IMR-90 (cell line): ENCODE measurements around the gene PLD5. TPM values are rescaled to one million over a fixed set of nuclear protein-coding genes. Genes with fewer than 3 reads are reported as not detected.

ENCODE experiments used
- ATAC-seq: fragments of 200-7000 bp; cut with Tn5 transposase; 2 replicates; pipeline ENCODE4 v1.9.1; 2020; ENCODE audit warnings: low read depth, mild to moderate bottlenecking, moderate library complexity
- BruUV-seq: library from RNA; stranded (reverse); fragments of 400-500 nt; replicated peaks from 2 replicates; lab custom pipeline; 2021; lab: Mats Ljungman, UMichigan
- CTCF ChIA-PET: fragments of 300-600 bp; formaldehyde crosslinking; extraction: SDS; loops from one replicate; lab custom pipeline; 2021; ENCODE audit warnings: antibody characterized with exemption; lab: Yijun Ruan, JAX
- POLR2A ChIA-PET: fragments of 300-600 bp; sonication (Branson Sonifier 250); formaldehyde crosslinking; loops from one replicate; lab custom pipeline; 2022; ENCODE audit warnings: antibody characterized with exemption; ENCODE audit not compliant: unreplicated experiment; lab: Charles Lee
- DNase-seq: peaks from one replicate; pipeline ENCODE4 v3.0.0; 2013
- H2AFZ ChIP-seq: replicated peaks from 2 replicates; pipeline ENCODE3; 2013; ENCODE audit warnings: low read length, mild to moderate bottlenecking; ENCODE audit not compliant: poor library complexity
- H2AK5ac ChIP-seq: 2 replicates; pipeline ENCODE4 v1.6.1; 2013; ENCODE audit warnings: low read depth, low read length, inconsistent platforms
- H2AK9ac ChIP-seq: replicated peaks from 2 replicates; pipeline ENCODE3; 2013; ENCODE audit warnings: mild to moderate bottlenecking, low read depth, low read length, moderate library complexity; ENCODE audit not compliant: poor library complexity
- H2BK120ac ChIP-seq: 2 replicates; pipeline ENCODE4 v1.6.1; 2013; ENCODE audit warnings: low read depth, low read length, inconsistent platforms
- H2BK15ac ChIP-seq: 3 replicates; pipeline ENCODE4 v1.6.1; 2013; ENCODE audit warnings: low read depth, low read length, inconsistent platforms
- H2BK20ac ChIP-seq: 2 replicates; pipeline ENCODE4 v1.6.1; 2013; ENCODE audit warnings: low read depth, mild to moderate bottlenecking, inconsistent platforms, low read length, moderate library complexity
- H2BK5ac ChIP-seq: 2 replicates; pipeline ENCODE4 v1.6.1; 2013; ENCODE audit warnings: mild to moderate bottlenecking, low read depth, low read length, inconsistent platforms; ENCODE audit not compliant: poor library complexity, severe bottlenecking
- H3K14ac ChIP-seq: replicated peaks from 2 replicates; pipeline ENCODE4 v1.6.1; 2013; ENCODE audit warnings: low read depth, low read length, inconsistent platforms
- H3K18ac ChIP-seq: 2 replicates; pipeline ENCODE4 v1.6.1; 2013; ENCODE audit warnings: low read depth, low read length, control low read depth
- H3K23ac ChIP-seq: 2 replicates; pipeline ENCODE4 v1.6.1; 2013; ENCODE audit warnings: low read depth, low read length, inconsistent platforms
- H3K27ac ChIP-seq: 2 replicates; pipeline ENCODE4 v1.5.1; 2013; ENCODE audit warnings: mild to moderate bottlenecking, control low read depth, low read length; ENCODE audit not compliant: insufficient read depth
- H3K27me3 ChIP-seq: 2 replicates; pipeline ENCODE4 v1.6.1; 2013; ENCODE audit warnings: low read length; ENCODE audit not compliant: control insufficient read depth, insufficient read depth
- H3K36me3 ChIP-seq: 2 replicates; pipeline ENCODE4 v1.6.1; 2013; ENCODE audit warnings: low read length, mixed read lengths; ENCODE audit not compliant: control insufficient read depth, insufficient read depth
- H3K4ac ChIP-seq: 2 replicates; pipeline ENCODE4 v1.6.1; 2013; ENCODE audit warnings: low read depth, low read length, inconsistent platforms
- H3K4me1 ChIP-seq: 2 replicates; pipeline ENCODE4 v1.6.1; 2013; ENCODE audit warnings: low read length, mixed read lengths; ENCODE audit not compliant: control insufficient read depth, insufficient read depth
- H3K4me2 ChIP-seq: 2 replicates; pipeline ENCODE4 v1.6.1; 2013; ENCODE audit warnings: low read depth, mild to moderate bottlenecking, control low read depth, low read length, moderate library complexity
- H3K4me3 ChIP-seq: 2 replicates; pipeline ENCODE4 v1.5.1; 2013; ENCODE audit warnings: low read depth, mild to moderate bottlenecking, control low read depth, low read length, moderate library complexity; ENCODE audit not compliant: insufficient read depth
- H3K56ac ChIP-seq: 2 replicates; pipeline ENCODE4 v1.6.1; 2013; ENCODE audit warnings: low read length, inconsistent platforms; ENCODE audit not compliant: insufficient read depth; ENCODE audit errors: extremely low read depth
- H3K79me1 ChIP-seq, 2 experiments: 2 replicates each; pipeline ENCODE4 v1.6.1; 2013; ENCODE audit warnings: low read length in 2 of 2, inconsistent platforms in 1 of 2, low read depth in 1 of 2
- H3K9ac ChIP-seq: 2 replicates; pipeline ENCODE4 v1.6.1; 2013; ENCODE audit warnings: low read depth, low read length, control low read depth
- H3K9me1 ChIP-seq: 2 replicates; pipeline ENCODE4 v1.6.1; 2013; ENCODE audit warnings: low read length, inconsistent platforms; ENCODE audit not compliant: insufficient read depth
- H3K9me3 ChIP-seq: 2 replicates; pipeline ENCODE4 v1.6.1; 2013; ENCODE audit warnings: low read length; ENCODE audit not compliant: control insufficient read depth, insufficient read depth
- H4K20me1 ChIP-seq: 2 replicates; pipeline ENCODE4 v1.6.1; 2013; ENCODE audit warnings: low read length, inconsistent platforms; ENCODE audit not compliant: insufficient read depth
- H4K5ac ChIP-seq: 2 replicates; pipeline ENCODE4 v1.6.1; 2013; ENCODE audit warnings: mild to moderate bottlenecking, low read depth, low read length, control low read depth
- H4K8ac ChIP-seq, 2 experiments: 2 replicates each; pipeline ENCODE4 v1.6.1; 2013; ENCODE audit warnings: low read depth in 2 of 2, low read length in 2 of 2, control low read depth in 1 of 2, inconsistent platforms in 1 of 2
- H4K91ac ChIP-seq: 2 replicates; pipeline ENCODE4 v1.6.1; 2013; ENCODE audit warnings: low read depth, low read length, inconsistent platforms; ENCODE audit not compliant: insufficient read depth
- POLR2A ChIP-seq: IDR thresholded peaks from 2 replicates; pipeline ENCODE4 v1.6.1; 2012; ENCODE audit warnings: mild to moderate bottlenecking, low read depth, low read length
- RCOR1 ChIP-seq: IDR thresholded peaks from 2 replicates; pipeline ENCODE4 v1.6.1; 2012; ENCODE audit warnings: mild to moderate bottlenecking, low read length, improper control_type of control experiment; ENCODE audit not compliant: insufficient replicate concordance
- WGBS, 2 experiments: methylation state at CpG; one replicate each; pipeline versions ENCODE4 v1.1.5 to v1.1.7; 2013; ENCODE audit warnings: missing lambda C conversion rate in 2 of 2; ENCODE audit not compliant: insufficient read length in 1 of 2; ENCODE audit errors: extremely low coverage in 2 of 2; 5-methylcytosine and 5-hydroxymethylcytosine counted together
- dilution Hi-C: fragments of 300-500 bp; cut with HindIII; formaldehyde crosslinking; loops from one replicate; pipeline ENCODE4 v1.14.3; 2018; ENCODE audit warnings: low sequenced_read_pairs; ENCODE audit not compliant: unreplicated experiment
- in situ Hi-C: fragments of 300-500 bp; cut with MboI; formaldehyde crosslinking; loops from 3 replicates; pipeline ENCODE4 v1.14.3; 2019; ENCODE audit warnings: low sequenced_read_pairs, inconsistent platforms, mixed read lengths
- intact Hi-C: fragments of 100-400 bp; cut with micrococcal nuclease; formaldehyde crosslinking; loops from 2 replicates; pipeline ENCODE4 v1.10.0; 2022
- polyA plus RNA-seq, 3 experiments: library from polyadenylated mRNA; depleted of rRNA; stranded (reverse); fragments of >200 nt; gene quantifications; 2 replicates each; pipeline ENCODE4 v1.2.3, GENCODE V29; 2012; ENCODE audit warnings: low replicate concordance in 1 of 3
- total RNA-seq: library from RNA; depleted of rRNA; stranded (reverse); fragments of >200 nt; gene quantifications from 2 replicates; pipeline ENCODE4 v1.2.3, GENCODE V29; 2012
- TF ChIP-seq, protein P1 (sequence below): fragments of 150-350 bp; IDR thresholded peaks from 2 replicates; pipeline ENCODE4 v1.6.1; 2016; ENCODE audit warnings: low read depth, mild to moderate bottlenecking, low read length, moderate library complexity, borderline replicate concordance

PLD5 gene
- total and polyA plus RNA-seq, 2 of the 4 experiments (the other 2 are of a cell fraction) = not detected

GRCh38 chr1:242241936-242242335 is 282.6 kb downstream of the PLD5 start:
- no CpG with 5 or more reads among the region's 6 CpGs for WGBS, 2 experiments
- no peaks in the 10 kb centered on the region for H3K27me3 ChIP-seq
- no peaks in the 10 kb centered on the region for H3K36me3 ChIP-seq
- H3K23ac ChIP-seq = no peak overlapping the region
- no peak overlapping the region for H2BK120ac ChIP-seq
- H2BK20ac ChIP-seq = no peak overlapping the region
- intact Hi-C loops (no loop called here), dilution Hi-C loops (no loop called here), in situ Hi-C loops (no loop called here)
- ChIA-PET POLR2A (no interaction called here), CTCF (no interaction called here)
- no peak overlapping the region for H3K4ac ChIP-seq
- no peak for TF ChIP-seq POLR2A
- TF ChIP-seq RCOR1 = no peak
- TF ChIP-seq, protein P1, sequence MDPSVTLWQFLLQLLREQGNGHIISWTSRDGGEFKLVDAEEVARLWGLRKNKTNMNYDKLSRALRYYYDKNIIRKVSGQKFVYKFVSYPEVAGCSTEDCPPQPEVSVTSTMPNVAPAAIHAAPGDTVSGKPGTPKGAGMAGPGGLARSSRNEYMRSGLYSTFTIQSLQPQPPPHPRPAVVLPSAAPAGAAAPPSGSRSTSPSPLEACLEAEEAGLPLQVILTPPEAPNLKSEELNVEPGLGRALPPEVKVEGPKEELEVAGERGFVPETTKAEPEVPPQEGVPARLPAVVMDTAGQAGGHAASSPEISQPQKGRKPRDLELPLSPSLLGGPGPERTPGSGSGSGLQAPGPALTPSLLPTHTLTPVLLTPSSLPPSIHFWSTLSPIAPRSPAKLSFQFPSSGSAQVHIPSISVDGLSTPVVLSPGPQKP = no peak
- H3K9me1 ChIP-seq = no peaks in the 10 kb centered on the region
- DNase-seq = no peak
- no peak overlapping the region for H2AK5ac ChIP-seq
- H3K79me1 ChIP-seq = no peaks in the 10 kb centered on the region
- no TSS peak for BruUV-seq
- H4K20me1 ChIP-seq = no peaks in the 10 kb centered on the region
- H4K8ac ChIP-seq = no peak overlapping the region
- H3K9ac ChIP-seq = no peak overlapping the region
- H3K9me3 ChIP-seq = peaks cover 13% of the 10 kb centered on the region
- ATAC-seq = no peak
- no peak overlapping the region for H2BK15ac ChIP-seq
- H3K4me1 ChIP-seq = no peaks in the 10 kb centered on the region
- no peak overlapping the region for H3K4me3 ChIP-seq
- no peak overlapping the region for H2AK9ac ChIP-seq
- no peak overlapping the region for H2BK5ac ChIP-seq
- H3K56ac ChIP-seq = no peak overlapping the region
- no peak overlapping the region for H4K5ac ChIP-seq
- no peak overlapping the region for H4K91ac ChIP-seq
- H3K18ac ChIP-seq = no peak overlapping the region
- H3K4me2 ChIP-seq = no peak overlapping the region
- no peak overlapping the region for H2AFZ ChIP-seq
- H3K14ac ChIP-seq = no peak overlapping the region
- H3K27ac ChIP-seq = no peak overlapping the region
